ENCODE data around the gene PSME1. TPM values are rescaled to one million over a fixed set of nuclear protein-coding genes. Genes with fewer than 3 reads are reported as not detected.

The PSME1 gene
- total and polyA plus RNA-seq, 2 of the 4 experiments (the other 2 are of a cell fraction): 42.8 to 106 TPM

GRCh38 chr14:24159777-24160498 is 23.9 kb downstream of the PSME1 start:
- Histone ChIP-seq H3K4me1 (ENCODE audit: control insufficient read depth, insufficient read depth, low read length) (peaks cover 7% of the 10 kb centered on the region), H2AK5ac (ENCODE audit: low read depth, low read length) (peak overlapping the region; percentile 24; the same call in 1 of the 2 replicates), H2BK15ac (ENCODE audit: low read depth, low read length) (no peak overlapping the region; the same call in 2 of the 3 replicates), H3K56ac (ENCODE audit: extremely low read depth, insufficient read depth, low read length) (no peak overlapping the region), H3K9me3 (ENCODE audit: control insufficient read depth, insufficient read depth, low read length) (no peaks in the 10 kb centered on the region), H3K79me1 (ENCODE audit: low read depth in 1 of 2, low read length in 2 of 2) (peaks cover 17 to 39% of the 10 kb centered on the region in 2 experiments), H3K18ac (ENCODE audit: low read depth, low read length) (no peak overlapping the region), H2BK5ac (ENCODE audit: low read depth, low read length, poor library complexity, severe bottlenecking) (peak overlapping the region; percentile 37), H3K9me1 (ENCODE audit: insufficient read depth, low read length) (peaks cover 5% of the 10 kb centered on the region), H2BK120ac (ENCODE audit: low read depth, low read length) (no peak overlapping the region), H3K23ac (ENCODE audit: low read depth, low read length) (no peak overlapping the region), H3K14ac (replicated peaks; ENCODE audit: low read depth, low read length) (no peak overlapping the region), H3K9ac (ENCODE audit: low read depth, low read length) (no peak overlapping the region), H2AFZ (replicated peaks; ENCODE audit: low read length, poor library complexity) (peak overlapping the region; percentile 44), H3K4me2 (ENCODE audit: low read depth, low read length) (no peak overlapping the region), H4K91ac (ENCODE audit: insufficient read depth, low read depth, low read length) (no peak overlapping the region), H2AK9ac (replicated peaks; ENCODE audit: low read depth, low read length, poor library complexity) (peak overlapping the region; percentile 57), H2BK20ac (ENCODE audit: low read depth, low read length) (no peak overlapping the region), H4K20me1 (ENCODE audit: insufficient read depth, low read length) (no peaks in the 10 kb centered on the region), H3K36me3 (ENCODE audit: control insufficient read depth, insufficient read depth, low read length) (peaks cover 66% of the 10 kb centered on the region), H3K27ac (ENCODE audit: insufficient read depth, low read length) (peak overlapping the region; percentile 8; the same call in 1 of the 2 replicates), H3K4me3 (ENCODE audit: insufficient read depth, low read depth, low read length) (no peak overlapping the region), H3K4ac (ENCODE audit: low read depth, low read length) (no peak overlapping the region), H3K27me3 (ENCODE audit: control insufficient read depth, insufficient read depth, low read length) (no peaks in the 10 kb centered on the region), H4K5ac (ENCODE audit: low read depth, low read length) (no peak overlapping the region), H4K8ac (ENCODE audit: low read depth in 2 of 2, low read length in 2 of 2) (no peak overlapping the region)
- BruUV-seq (replicated peaks): no TSS peak
- intact Hi-C loops (cut with micrococcal nuclease) (no loop called here), dilution Hi-C loops (cut with HindIII; ENCODE audit: low sequenced_read_pairs, unreplicated experiment) (no loop called here), in situ Hi-C loops (cut with MboI; ENCODE audit: low sequenced_read_pairs) (no loop called here)
- 100% methylated on average over 1 of the region's 11 CpGs; no CpG with 5 or more reads in 1 of the 2 experiments for WGBS, 2 experiments (ENCODE audit: extremely low coverage in 2 of 2, insufficient read length in 1 of 2)
- ChIA-PET POLR2A (ENCODE audit: unreplicated experiment) (no interaction called here), CTCF (interaction anchor here (0.6 to 1.6 kb wide), 2 partner anchors 11 to 30 kb away, joined by 3 to 14 read pairs; partner anchors contain the start of gene RNF31)
- ATAC-seq (ENCODE audit: low read depth): no peak
- DNase-seq: no peak
- TF ChIP-seq SMC3 (IDR thresholded peaks at IDR 0.05; ENCODE audit: low read depth, low read length) (no peak), RCOR1 (IDR thresholded peaks at IDR 0.05; ENCODE audit: insufficient replicate concordance, low read length) (no peak), MAZ (IDR thresholded peaks at IDR 0.05; ENCODE audit: borderline replicate concordance, low read depth, low read length) (no peak), CTCF (conservative IDR thresholded peaks at IDR 0.05; ENCODE audit: low read depth, low read length) (no peak), FOS (IDR thresholded peaks at IDR 0.05; ENCODE audit: low read depth, low read length) (no peak), CHD1 (IDR thresholded peaks at IDR 0.05; ENCODE audit: low read depth, low read length) (no peak), USF2 (IDR thresholded peaks at IDR 0.05; ENCODE audit: low read depth, low read length) (no peak), NFE2L2 (IDR thresholded peaks at IDR 0.05; ENCODE audit: low read depth, low read length) (no peak), POLR2A (IDR thresholded peaks at IDR 0.05; ENCODE audit: low read depth, low read length) (no peak), CEBPB (IDR thresholded peaks at IDR 0.05; ENCODE audit: low read depth, low read length) (no peak), MXI1 (IDR thresholded peaks at IDR 0.05; ENCODE audit: borderline replicate concordance, low read depth, low read length) (no peak), BHLHE40 (IDR thresholded peaks at IDR 0.05; ENCODE audit: low read depth, low read length) (no peak), RFX5 (IDR thresholded peaks at IDR 0.05; ENCODE audit: low read depth, low read length) (no peak), RAD21 (IDR thresholded peaks at IDR 0.05; ENCODE audit: low read length) (no peak), ELK1 (IDR thresholded peaks at IDR 0.05; ENCODE audit: borderline replicate concordance, low read depth, low read length) (no peak)

All from IMR-90 (cell line).